K562 treated with DMSO at 1 percent for 48 hours (cell line): ENCODE data around the gene KCTD18. TPM values are rescaled to one million over a fixed set of nuclear protein-coding genes. Genes with fewer than 3 reads are reported as not detected.

ENCODE experiments used
- total RNA-seq: library from RNA; unstranded; fragments of 300-600 nt; gene quantifications from 2 replicates; pipeline ENCODE4 v1.2.3, GENCODE V29; 2022; ENCODE audit warnings: low replicate concordance; ENCODE audit errors: extremely low read depth

KCTD18 gene
- total RNA-seq: not detected in 2 replicates

GRCh38 chr2:200509612-200510433, at the start of gene KCTD18:
KCTD18 (minus strand) TSS chr2:200510068; CDS start chr2:200507016, 3,052 bp downstream.

GRCh38 chr2:200525882-200526651, 16.2 kb upstream of the KCTD18 start, which contains the start of gene SGO2:
SGO2 (plus strand) TSS chr2:200526207; CDS start chr2:200532976, 6,769 bp downstream.

Other genes starting within 250 kb of the KCTD18 start
- not detected in 2 replicates for gene SPATS2L, start 203.4 kb downstream of the KCTD18 start, total RNA-seq
- gene SGO2, start 16.1 kb upstream of the KCTD18 start, total RNA-seq: not detected in 2 replicates
- gene AOX1, start 75.9 kb upstream of the KCTD18 start, total RNA-seq: not detected in 2 replicates